HG03378 (cell line): Measurements from ENCODE around the gene MAGEA8.
"Not testable (repeated sequence)": the region's sequence is repeated elsewhere in the genome, so short reads cannot be mapped to it uniquely, and the experiment has no call there.

Experiments
- ATAC-seq: cut with Tn5 transposase; IDR thresholded peaks from one replicate; pipeline ENCODE4 v1.9.1; 2021; ENCODE audit warnings: mild to moderate bottlenecking, moderate library complexity; ENCODE audit not compliant: unreplicated experiment

Gene MAGEA8

GRCh38 chrX:149881081-149881711 is at the start of gene MAGEA8:
Gene MAGEA8, plus strand, starts transcription at chrX:149881183. Its CDS starts 3,090 bp downstream, at chrX:149884273.
- no peak for ATAC-seq

GRCh38 chrX:149831473-149831872 is 49.5 kb upstream of the MAGEA8 start:
- ATAC-seq: no peak

GRCh38 chrX:149836728-149837127 is 44.3 kb upstream of the MAGEA8 start:
- not testable (repeated sequence) for ATAC-seq

- ATAC-seq: no peak
These were observed 43.8 kb upstream of the MAGEA8 start for GRCh38 chrX:149837167-149837566.

- peak; percentile 75 for ATAC-seq
These were observed 43.3 kb upstream of the MAGEA8 start for GRCh38 chrX:149837639-149838038.

GRCh38 chrX:149841929-149842328 is 39.1 kb upstream of the MAGEA8 start:
- no peak for ATAC-seq

- peak; percentile 46 for ATAC-seq
These were observed 35.6 kb upstream of the MAGEA8 start for GRCh38 chrX:149845385-149845784.

GRCh38 chrX:149846789-149847188 is 34.2 kb upstream of the MAGEA8 start:
- no peak for ATAC-seq

- no peak for ATAC-seq
These were observed 32.1 kb upstream of the MAGEA8 start for GRCh38 chrX:149848855-149849254.

GRCh38 chrX:149849787-149850186 is 31.2 kb upstream of the MAGEA8 start:
- no peak for ATAC-seq

- ATAC-seq: no peak
These were observed 29.1 kb upstream of the MAGEA8 start for GRCh38 chrX:149851864-149852263.

GRCh38 chrX:149853925-149854324 is 27.1 kb upstream of the MAGEA8 start:
- ATAC-seq: no peak

GRCh38 chrX:149858592-149858991 is 22.4 kb upstream of the MAGEA8 start:
- ATAC-seq: no peak

- no peak for ATAC-seq
These were observed 20.5 kb upstream of the MAGEA8 start for GRCh38 chrX:149860445-149860844.

- no peak for ATAC-seq
These were observed 15.6 kb upstream of the MAGEA8 start for GRCh38 chrX:149865390-149865789.

GRCh38 chrX:149867488-149867887 is 13.5 kb upstream of the MAGEA8 start:
- ATAC-seq: no peak

GRCh38 chrX:149870840-149871239 is 10.1 kb upstream of the MAGEA8 start:
- no peak for ATAC-seq

- no peak for ATAC-seq
These were observed 9.6 kb upstream of the MAGEA8 start for GRCh38 chrX:149871433-149871832.

- ATAC-seq: peak; percentile 72
These were observed 9.0 kb upstream of the MAGEA8 start for GRCh38 chrX:149871940-149872339.

- ATAC-seq: no peak
These were observed 3.8 kb upstream of the MAGEA8 start for GRCh38 chrX:149877157-149877556.

- ATAC-seq: no peak
These were observed 3.3 kb upstream of the MAGEA8 start for GRCh38 chrX:149877636-149878035.

GRCh38 chrX:149890828-149891227 is 9.8 kb downstream of the MAGEA8 start:
- ATAC-seq: not testable (repeated sequence)

GRCh38 chrX:149898554-149898953 is 17.6 kb downstream of the MAGEA8 start:
- no peak for ATAC-seq
